Type B pancreatic cell (in vitro differentiated cells): Measurements from ENCODE around the gene DPPA2. TPM values are rescaled to one million over a fixed set of nuclear protein-coding genes. Genes with fewer than 3 reads are reported as not detected.

Experiments
- DNase-seq: peaks from one replicate; pipeline ENCODE4 v3.0.0; 2021; ENCODE audit warnings: mixed read lengths; ENCODE audit not compliant: unreplicated experiment; ENCODE audit errors: extremely low spot score
- H3K27ac Mint-ChIP-seq: 2 replicates; pipeline ENCODE4 v1.8.0; 2021; ENCODE audit warnings: mild to moderate bottlenecking, mixed read lengths
- H3K27me3 Mint-ChIP-seq: 2 replicates; pipeline ENCODE4 v1.8.0; 2021; ENCODE audit warnings: mixed read lengths
- H3K36me3 Mint-ChIP-seq: 2 replicates; pipeline ENCODE4 v1.8.0; 2021; ENCODE audit warnings: mixed read lengths
- H3K4me1 Mint-ChIP-seq: one replicate; pipeline ENCODE4 v1.8.0; 2021; ENCODE audit warnings: mixed read lengths; ENCODE audit not compliant: unreplicated experiment
- H3K4me3 Mint-ChIP-seq: 2 replicates; pipeline ENCODE4 v1.8.0; 2021; ENCODE audit warnings: mild to moderate bottlenecking, mixed read lengths
- H3K9me3 Mint-ChIP-seq: 2 replicates; pipeline ENCODE4 v1.8.0; 2021; ENCODE audit warnings: mixed read lengths
- total RNA-seq: library from RNA; stranded (reverse); gene quantifications from 2 replicates; pipeline ENCODE4 v1.2.1, GENCODE V29; 2021; ENCODE audit warnings: low replicate concordance
- TF ChIP-seq, protein P1 (sequence below): fragments of 200-600 bp; sonication (generic); conservative IDR thresholded peaks from 2 replicates; pipeline ENCODE4 v1.5.0; 2021; ENCODE audit warnings: antibody characterized with exemption, mild to moderate bottlenecking

DPPA2 gene
- total RNA-seq, 1 donor from 2014 or later: 0.36 TPM

DNA sequence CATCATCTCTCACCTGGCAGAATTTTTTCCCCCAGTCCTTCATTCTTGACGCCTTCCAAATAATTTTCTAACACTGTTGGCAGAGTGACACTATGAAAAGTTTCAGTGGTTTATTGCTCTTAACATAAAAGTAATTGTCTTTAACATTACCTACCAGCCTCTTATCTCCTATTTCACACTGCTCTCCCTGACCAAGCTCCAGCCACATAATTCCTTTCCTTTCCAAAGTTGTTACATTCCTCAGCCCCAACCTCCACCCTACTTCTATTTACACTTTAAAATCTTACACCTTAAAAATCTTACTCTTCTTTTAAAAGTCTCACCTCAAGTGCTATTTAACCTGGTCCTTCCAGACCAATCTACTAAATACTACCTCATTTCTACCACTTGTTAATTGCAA, 18.3 kb upstream of the DPPA2 start:
- no peak for DNase-seq
- peaks cover 24% of the 10 kb centered on the region for H3K27me3 Mint-ChIP-seq
- no peak overlapping the region for H3K27ac Mint-ChIP-seq
- no peak overlapping the region for H3K4me3 Mint-ChIP-seq
- peaks cover 10% of the 10 kb centered on the region for H3K4me1 Mint-ChIP-seq
- TF ChIP-seq, protein P1, sequence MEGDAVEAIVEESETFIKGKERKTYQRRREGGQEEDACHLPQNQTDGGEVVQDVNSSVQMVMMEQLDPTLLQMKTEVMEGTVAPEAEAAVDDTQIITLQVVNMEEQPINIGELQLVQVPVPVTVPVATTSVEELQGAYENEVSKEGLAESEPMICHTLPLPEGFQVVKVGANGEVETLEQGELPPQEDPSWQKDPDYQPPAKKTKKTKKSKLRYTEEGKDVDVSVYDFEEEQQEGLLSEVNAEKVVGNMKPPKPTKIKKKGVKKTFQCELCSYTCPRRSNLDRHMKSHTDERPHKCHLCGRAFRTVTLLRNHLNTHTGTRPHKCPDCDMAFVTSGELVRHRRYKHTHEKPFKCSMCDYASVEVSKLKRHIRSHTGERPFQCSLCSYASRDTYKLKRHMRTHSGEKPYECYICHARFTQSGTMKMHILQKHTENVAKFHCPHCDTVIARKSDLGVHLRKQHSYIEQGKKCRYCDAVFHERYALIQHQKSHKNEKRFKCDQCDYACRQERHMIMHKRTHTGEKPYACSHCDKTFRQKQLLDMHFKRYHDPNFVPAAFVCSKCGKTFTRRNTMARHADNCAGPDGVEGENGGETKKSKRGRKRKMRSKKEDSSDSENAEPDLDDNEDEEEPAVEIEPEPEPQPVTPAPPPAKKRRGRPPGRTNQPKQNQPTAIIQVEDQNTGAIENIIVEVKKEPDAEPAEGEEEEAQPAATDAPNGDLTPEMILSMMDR: no peak
- H3K9me3 Mint-ChIP-seq: no peaks in the 10 kb centered on the region
- H3K36me3 Mint-ChIP-seq: no peaks in the 10 kb centered on the region

DNA sequence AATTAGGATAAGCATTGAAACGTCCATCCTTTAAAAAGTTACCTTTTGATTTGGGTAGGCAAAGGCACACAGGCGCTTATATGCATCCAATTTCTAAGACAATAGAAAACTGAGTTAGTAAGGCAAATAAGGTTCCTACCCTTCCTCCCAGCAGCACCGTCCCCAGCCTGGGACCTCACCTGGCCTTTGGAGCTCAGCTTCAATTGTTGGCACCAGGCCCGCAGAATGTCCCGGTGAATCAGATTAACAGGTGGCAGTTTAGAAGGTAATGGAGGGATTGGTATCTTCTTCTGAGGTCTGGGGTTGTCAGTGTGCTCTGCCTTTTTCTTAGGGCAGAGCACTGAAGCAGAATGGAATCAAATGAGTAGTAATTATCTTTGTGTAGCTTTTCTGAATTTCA, 15.4 kb upstream of the DPPA2 start:
- Mint-ChIP-seq H3K4me3 (no peak overlapping the region), H3K9me3 (no peaks in the 10 kb centered on the region), H3K4me1 (peaks cover 6% of the 10 kb centered on the region), H3K27me3 (peaks cover 13% of the 10 kb centered on the region), H3K27ac (no peak overlapping the region), H3K36me3 (no peaks in the 10 kb centered on the region)
- no peak for DNase-seq
- TF ChIP-seq, protein P1: no peak

DNA sequence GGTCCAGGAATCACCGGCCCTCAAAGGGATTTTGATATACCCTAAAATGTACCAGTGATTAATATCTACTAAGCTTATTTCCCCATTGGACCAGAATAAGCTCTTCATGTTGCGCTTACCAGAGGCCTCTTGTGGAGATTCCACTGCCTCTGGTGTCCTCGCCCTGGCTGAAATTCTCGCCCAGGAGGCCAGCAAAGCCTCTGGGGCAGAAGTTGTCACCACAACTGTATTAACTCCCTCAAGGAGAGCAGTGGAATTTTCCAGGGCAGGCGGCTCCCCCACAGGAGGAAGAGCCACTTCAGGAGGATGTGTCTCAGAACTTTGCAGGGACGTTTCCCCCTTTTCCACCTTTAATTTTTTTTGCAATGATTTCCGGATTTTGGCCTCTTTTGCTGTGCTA, 14.1 kb upstream of the DPPA2 start:
- H3K36me3 Mint-ChIP-seq: no peaks in the 10 kb centered on the region
- H3K4me1 Mint-ChIP-seq: no peaks in the 10 kb centered on the region
- no peak for DNase-seq
- no peaks in the 10 kb centered on the region for H3K9me3 Mint-ChIP-seq
- no peak overlapping the region for H3K27ac Mint-ChIP-seq
- TF ChIP-seq, protein P1: no peak
- peaks cover 6% of the 10 kb centered on the region for H3K27me3 Mint-ChIP-seq
- no peak overlapping the region for H3K4me3 Mint-ChIP-seq

DNA sequence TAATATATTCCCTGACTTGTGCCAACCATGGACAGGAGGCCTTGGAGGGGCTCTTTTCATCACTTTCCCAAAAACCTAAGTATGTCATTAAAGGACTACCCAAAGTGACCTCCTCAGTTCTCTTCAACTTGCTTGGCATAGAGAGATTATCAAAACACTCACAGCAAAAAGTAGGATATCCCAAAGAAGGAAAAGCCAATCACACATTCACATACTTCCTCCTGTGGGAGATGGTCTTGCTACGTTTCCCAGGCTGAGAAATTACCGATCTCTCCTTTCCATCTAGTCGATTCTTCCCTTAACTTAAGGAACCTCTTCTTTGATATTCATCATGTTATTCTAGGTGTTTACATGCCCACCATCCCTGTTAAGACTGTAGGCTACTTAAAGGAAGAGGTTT, 11.9 kb upstream of the DPPA2 start:
- H3K4me3 Mint-ChIP-seq: no peak overlapping the region
- no peaks in the 10 kb centered on the region for H3K27me3 Mint-ChIP-seq
- no peaks in the 10 kb centered on the region for H3K9me3 Mint-ChIP-seq
- H3K27ac Mint-ChIP-seq: no peak overlapping the region
- DNase-seq: no peak
- H3K4me1 Mint-ChIP-seq: no peaks in the 10 kb centered on the region
- H3K36me3 Mint-ChIP-seq: no peaks in the 10 kb centered on the region
- TF ChIP-seq, protein P1: no peak

DNA sequence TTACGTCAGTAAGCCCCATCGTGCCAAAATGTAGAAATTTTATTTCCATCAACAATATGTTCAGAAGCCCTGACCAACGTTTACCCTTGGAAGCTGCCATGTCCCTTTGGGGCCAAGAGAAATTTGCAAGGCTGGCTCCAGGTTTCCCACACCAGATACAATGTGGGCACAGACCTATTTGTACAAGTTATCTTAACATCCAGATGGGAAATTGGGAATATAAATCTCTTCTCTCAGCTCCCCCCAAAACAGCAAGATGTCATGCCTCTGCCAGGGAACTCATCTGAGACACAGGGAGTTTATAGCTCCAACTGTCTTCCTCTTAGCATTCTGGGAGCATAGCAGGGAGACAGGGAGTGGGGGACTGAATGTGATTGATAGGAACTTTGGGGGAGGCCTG, 9.3 kb upstream of the DPPA2 start:
- Mint-ChIP-seq H3K27me3 (no peaks in the 10 kb centered on the region), H3K9me3 (no peaks in the 10 kb centered on the region), H3K36me3 (no peaks in the 10 kb centered on the region), H3K4me1 (no peaks in the 10 kb centered on the region), H3K4me3 (no peak overlapping the region), H3K27ac (no peak overlapping the region)
- TF ChIP-seq, protein P1: no peak
- DNase-seq: no peak

DNA sequence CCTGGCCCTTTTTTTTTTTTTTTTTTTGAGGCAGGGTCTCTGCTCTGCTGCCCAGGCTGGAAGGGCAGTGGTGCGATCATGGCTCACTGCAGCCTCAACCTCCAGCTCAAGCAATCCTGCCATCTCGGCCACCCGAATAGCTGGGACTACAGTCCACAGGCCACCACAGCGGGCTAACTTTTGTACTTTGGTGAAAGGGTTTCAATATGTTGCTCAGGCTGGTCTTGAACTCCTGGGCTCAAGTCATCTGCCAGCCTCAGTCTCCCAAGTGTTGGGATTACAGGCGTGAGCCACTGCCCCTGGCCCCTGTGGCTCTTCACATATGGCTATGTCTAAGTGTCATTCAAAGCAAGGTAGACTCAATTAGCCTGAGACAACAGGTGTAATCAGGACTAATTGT, 8.8 kb upstream of the DPPA2 start:
- H3K27ac Mint-ChIP-seq: no peak overlapping the region
- H3K9me3 Mint-ChIP-seq: no peaks in the 10 kb centered on the region
- H3K27me3 Mint-ChIP-seq: no peaks in the 10 kb centered on the region
- DNase-seq: no peak
- TF ChIP-seq, protein P1: no peak
- H3K36me3 Mint-ChIP-seq: no peaks in the 10 kb centered on the region
- H3K4me1 Mint-ChIP-seq: no peaks in the 10 kb centered on the region
- no peak overlapping the region for H3K4me3 Mint-ChIP-seq
